Dedifferentiated amniotic fluid mesenchymal stem cell (primary cell): ENCODE measurements around the gene ANKRD33.

Experiments used
- DNase-seq: peaks from one replicate; pipeline ENCODE4 v3.0.0-alpha.2; 2016; ENCODE audit errors: extremely low spot score

The ANKRD33 gene, protein sequence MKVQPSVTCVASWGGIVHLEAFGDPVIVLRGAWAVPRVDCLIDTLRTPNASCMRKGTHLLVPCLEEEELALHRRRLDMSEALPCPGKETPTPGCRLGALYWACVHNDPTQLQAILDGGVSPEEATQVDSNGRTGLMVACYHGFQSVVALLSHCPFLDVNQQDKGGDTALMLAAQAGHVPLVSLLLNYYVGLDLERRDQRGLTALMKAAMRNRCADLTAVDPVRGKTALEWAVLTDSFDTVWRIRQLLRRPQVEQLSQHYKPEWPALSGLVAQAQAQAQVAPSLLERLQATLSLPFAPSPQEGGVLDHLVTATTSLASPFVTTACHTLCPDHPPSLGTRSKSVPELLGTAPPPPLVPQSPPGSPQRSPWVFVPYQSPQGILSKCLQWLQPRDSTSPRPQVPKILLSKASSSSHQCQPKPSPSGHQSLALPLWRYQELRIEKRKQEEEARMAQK

DNA sequence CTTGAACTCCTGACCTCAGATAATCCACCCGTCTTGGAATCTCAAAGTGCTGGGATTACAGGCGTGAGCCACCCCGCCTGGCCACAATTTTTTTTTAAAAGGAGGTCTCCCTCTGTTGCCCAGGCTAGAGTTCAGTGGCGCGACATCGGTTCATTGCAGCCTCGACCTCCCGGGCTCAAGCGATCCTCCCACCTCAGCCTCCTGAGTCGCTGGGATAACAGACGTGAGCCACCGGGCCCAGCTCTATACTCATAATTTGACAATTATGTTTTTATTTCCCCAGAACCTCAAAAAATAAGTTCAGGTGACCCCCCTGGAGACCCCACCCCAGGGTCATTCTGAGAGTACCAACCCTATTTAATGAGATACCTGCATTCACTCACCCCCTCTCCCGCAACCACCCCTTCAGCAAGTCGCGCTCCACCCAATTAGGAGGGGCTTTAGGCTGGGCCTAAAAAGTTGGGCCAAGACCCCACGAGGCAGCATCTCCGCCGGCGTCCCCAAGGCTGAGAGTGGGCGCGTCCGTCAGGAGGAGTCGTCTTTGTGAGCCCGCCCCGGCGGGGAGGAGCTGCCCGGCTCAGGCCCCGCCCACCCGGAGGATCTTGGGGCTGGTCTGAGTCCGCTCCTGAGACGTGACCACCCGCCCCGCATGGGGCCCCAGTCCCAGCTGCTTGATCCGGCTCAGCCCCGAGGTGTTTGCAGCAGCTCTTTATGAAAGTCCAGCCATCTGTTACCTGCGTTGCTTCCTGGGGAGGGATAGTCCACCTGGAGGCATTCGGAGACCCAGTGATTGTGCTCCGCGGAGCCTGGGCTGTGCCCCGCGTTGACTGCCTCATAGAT is at the start of gene ANKRD33:
Gene ANKRD33, plus strand, starts transcription at position 628 of the 840 bp plus-strand sequence. Its CDS starts 84 bp downstream, at position 712.
- DNase-seq = no peak

GRCh38 chr12:51838762-51839161 is 49.1 kb upstream of the ANKRD33 start:
- no peak for DNase-seq

- no peak for DNase-seq
Measured at GRCh38 chr12:51839310-51839947, 48.5 kb upstream of the ANKRD33 start.

DNA sequence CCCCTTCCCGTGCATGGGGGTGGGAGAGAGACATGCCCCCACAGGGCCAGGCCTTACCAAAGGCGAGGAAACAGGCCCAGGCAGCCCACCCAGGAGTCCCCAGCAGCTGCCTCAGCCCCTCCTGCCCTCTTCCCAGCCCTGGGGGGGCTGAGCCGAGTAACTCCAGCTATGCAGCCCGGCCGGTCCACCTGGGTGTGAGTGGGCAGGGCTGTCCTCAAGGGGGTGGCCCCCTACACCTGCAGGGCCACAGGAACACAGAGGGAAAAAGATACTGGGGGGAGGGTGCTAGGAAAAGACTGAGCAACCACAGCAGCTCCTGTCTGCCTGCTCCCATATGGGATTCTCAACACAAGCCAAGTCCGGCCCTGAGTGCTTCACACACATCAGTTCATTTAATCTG is 46.9 kb upstream of the ANKRD33 start:
- DNase-seq = no peak

DNA sequence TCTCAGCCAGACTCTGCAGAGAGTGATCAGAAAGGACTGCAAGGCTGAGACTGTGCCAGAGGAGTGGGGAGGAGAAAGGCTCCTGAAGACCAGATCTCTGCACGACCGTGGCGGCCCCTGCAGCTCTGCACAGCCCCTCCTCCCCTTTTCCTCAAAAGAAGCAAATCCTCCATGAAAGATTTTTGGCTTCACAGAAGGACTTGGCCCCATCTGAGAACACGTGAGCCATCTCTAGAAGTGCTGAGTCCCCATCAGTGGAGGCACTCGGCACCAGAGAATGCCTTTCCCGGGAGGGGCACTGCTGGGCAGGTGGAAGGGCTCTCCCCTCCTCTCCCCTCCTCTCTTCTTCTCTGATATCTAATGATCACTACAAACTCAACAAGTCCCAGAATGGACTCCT is 46.2 kb upstream of the ANKRD33 start:
- DNase-seq = no peak

- DNase-seq = no peak
Measured at GRCh38 chr12:51844854-51845253, 43.0 kb upstream of the ANKRD33 start.

- no peak for DNase-seq
Measured at GRCh38 chr12:51845482-51845881, 42.4 kb upstream of the ANKRD33 start.

DNA sequence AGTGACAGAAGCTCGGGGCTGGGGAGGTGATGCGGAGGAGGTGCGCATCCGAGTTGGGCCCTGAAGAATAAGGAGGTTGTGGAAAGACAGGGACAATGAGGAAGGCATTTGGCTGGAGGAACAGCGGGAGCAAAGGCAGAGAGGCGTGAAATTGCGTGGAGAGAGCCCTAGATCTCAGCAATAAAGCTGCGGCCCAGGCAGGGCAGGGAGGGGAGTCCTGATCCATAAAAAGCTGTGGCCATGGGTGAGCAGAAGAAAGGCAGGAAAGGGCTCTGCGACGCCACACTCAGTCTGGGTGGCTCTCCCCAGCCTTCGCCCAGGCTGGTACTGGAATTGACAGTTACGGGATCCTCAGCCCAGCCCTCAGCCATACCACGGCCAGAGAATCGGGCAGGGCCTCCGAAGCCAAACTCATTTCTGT is 41.6 kb upstream of the ANKRD33 start:
- no peak for DNase-seq

- no peak for DNase-seq
Measured at GRCh38 chr12:51846911-51847642, 40.8 kb upstream of the ANKRD33 start.

DNA sequence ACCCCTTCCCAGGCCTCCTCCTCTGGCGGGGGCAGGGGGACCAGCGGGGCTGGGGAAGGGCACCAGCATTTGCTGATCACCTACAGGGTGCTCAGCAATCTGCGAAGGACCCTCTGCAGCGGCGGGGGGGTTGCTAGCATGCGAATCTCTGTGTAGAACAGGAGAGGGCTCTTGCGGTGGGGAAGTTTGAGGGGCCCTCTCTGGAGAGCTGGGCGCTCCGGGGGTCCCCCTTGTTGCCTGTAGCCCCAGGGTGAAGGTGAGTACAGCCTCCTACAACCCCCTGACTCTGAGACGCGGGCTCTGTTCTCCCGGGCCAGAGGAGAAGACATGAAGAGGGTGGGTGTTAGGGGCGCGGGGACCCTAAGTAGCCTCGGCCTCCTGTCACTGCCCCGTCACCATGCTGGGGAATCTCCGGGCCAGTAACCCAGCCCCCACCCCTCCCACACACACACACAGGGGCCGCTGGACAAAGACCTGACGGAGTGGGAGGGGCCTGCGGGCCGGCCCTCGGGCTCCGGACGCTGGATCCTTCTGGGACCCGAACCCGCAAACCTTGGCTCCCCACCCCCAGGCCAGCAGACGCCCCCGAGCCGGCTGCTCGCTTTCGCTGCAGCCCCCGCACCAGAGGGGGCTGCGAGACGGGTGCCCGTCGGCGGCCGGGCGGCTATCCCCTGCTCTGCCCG is 40.1 kb upstream of the ANKRD33 start:
- no peak for DNase-seq

GRCh38 chr12:51848326-51848727 is 39.6 kb upstream of the ANKRD33 start, which contains the start of gene FIGNL2:
Gene FIGNL2 (minus strand): TSS chr12:51848718. CDS start chr12:51822413, 26,305 bp downstream.
- no peak for DNase-seq

GRCh38 chr12:51848841-51849735 is 38.8 kb upstream of the ANKRD33 start:
- no peak for DNase-seq

DNA sequence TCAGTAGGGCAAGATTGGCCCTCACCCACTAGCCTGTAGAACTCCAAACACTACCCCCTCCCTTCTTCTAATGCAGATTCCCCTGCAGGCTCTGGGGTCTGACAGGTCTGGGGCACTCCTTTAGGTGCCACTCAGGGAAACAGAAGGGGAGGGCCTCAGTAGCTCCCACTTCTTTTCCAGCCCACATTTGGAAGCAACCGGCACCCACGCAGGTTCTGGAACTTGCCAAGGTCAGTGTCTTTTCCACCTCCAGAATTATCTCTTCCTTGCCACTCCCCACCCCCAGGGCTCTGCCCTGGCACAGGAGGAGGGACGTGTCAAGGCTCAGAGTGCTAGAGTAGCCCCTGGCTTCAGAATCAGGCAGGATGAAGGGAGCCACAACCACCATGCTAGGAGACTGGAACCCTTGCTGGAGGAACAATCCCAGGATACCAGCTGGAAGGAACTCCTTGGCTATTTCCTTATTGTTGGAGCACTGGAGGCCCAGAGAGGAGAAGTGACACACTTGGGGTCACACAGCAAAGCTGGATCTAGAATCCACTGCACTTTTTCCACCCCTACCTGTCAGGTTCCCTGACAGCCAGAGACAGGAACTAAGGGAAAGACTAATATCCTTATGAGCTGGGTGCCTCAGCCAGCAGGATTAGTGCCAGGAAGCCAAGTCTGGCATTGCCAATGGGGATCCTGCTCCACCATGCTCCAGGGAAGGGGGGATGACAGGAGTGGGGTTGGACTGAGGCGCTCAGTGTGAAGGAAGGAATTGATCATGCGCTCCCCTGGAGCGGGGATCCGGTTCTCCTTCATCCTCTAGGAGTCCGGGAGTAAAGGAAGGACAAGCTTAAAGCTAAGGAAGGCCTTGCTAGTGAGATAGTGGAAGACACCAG is 37.6 kb upstream of the ANKRD33 start:
- no peak for DNase-seq

- DNase-seq = no peak
Measured at GRCh38 chr12:51850965-51851299, 37.0 kb upstream of the ANKRD33 start.

DNA sequence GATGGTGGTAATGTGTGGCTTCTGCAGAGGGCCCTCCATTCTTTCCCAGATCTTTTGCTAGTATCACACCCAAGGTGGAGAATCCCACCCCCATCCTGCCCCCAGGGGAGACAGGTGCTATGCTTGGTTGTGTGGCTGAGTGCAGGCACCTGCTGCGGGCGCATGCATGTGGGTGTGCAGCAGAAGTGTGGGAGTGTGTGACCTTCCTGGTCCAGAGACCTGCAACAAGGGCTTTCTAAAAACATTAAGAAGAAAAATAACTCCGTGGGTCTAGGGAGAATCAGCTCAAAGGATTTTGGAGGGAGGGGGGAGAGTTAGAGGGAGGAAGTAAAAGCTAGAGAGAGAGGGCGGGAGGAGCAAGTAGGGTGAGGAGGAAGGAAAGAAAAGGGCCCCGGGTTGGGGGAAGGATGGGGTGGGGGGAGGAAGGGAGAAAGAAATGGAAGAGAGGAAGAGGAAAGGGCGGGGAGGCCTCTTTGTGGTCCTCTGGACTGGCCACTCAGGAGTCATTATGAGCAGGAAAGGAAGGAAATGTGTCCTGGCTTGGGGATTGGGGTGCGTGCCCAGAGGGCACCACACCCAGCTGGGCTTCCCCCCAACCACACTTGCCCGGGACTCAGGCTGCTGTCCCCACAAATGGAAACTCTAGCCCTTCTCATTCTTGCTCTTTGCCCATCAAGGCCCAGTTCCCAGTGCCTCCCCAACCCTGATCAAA is 36.3 kb upstream of the ANKRD33 start:
- no peak for DNase-seq

GRCh38 chr12:51852404-51853137 is 35.3 kb upstream of the ANKRD33 start:
- DNase-seq = no peak

DNA sequence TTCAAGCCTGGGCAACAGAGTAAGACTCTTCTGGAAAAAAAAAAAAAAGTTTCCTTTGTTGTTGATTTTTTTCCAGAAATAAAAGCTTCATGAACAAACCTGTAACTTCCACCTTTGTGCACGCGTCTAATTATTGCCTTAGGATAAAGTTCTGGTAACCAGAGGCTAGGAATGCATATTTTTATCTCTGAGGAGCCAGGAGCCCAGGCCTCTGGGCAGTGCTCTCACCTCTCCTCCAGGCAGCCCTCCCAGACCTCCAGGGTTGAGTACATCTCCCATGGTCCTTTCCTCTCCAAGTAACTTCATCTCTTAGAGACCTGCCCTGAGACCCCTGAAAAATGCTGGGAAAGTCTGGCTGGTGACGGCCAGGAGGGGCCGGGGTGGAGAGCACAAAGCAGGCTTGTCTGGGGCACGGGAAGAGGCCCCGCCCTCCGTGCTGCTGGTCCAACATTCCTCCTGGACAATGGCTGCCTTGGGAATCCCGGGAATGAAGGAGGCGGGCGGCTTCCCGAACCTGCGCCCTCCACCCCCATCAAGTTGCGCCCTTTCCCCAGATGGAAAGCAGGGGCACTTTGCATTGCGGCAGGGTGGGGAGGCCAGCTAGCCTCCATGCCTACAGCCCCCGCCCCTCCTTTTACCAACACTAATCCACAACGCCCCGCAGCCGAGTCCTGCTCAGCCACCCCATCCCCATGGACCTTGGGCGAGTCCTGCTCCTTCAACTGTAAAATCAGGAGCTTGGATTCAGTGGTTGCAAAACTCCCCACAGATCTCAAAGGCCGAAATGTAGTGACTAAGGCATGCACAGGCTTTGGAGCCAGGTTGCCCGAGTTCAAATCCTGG is 32.1 kb upstream of the ANKRD33 start:
- DNase-seq = no peak
